Neural progenitor cell (in vitro differentiated cells): ENCODE measurements around the gene CDH20.

Experiments
- CTCF ChIP-seq: fragments of 200-600 bp; sonication (generic); IDR thresholded peaks from 2 replicates; pipeline ENCODE4 v1.5.1; 2017; ENCODE audit warnings: antibody characterized with exemption, mild to moderate bottlenecking
- EZH2 ChIP-seq: fragments of 200-600 bp; sonication (generic); IDR thresholded peaks from 2 replicates; pipeline ENCODE4 v1.6.1; 2017; ENCODE audit warnings: antibody characterized with exemption, mild to moderate bottlenecking, moderate library complexity

GRCh38 chr18:61443081-61443725, 110.0 kb downstream of the CDH20 start:
- TF ChIP-seq CTCF (no peak), EZH2 (no peak)
